A673 (cell line): ENCODE data around the gene CUL1. TPM values are rescaled to one million over a fixed set of nuclear protein-coding genes. Genes with fewer than 3 reads are reported as not detected.

Source experiments
- BruUV-seq: library from RNA; stranded (reverse); fragments of 400-500 nt; replicated peaks from 2 replicates; lab custom pipeline; 2021; lab: Mats Ljungman, UMichigan
- CTCF ChIA-PET: fragments of 300-600 bp; sonication (Branson Sonifier 250); formaldehyde crosslinking; loops from one replicate; lab custom pipeline; 2022; ENCODE audit warnings: antibody characterized with exemption; lab: Charles Lee
- POLR2A ChIA-PET: fragments of 300-600 bp; sonication (Branson Sonifier 250); formaldehyde crosslinking; loops from one replicate; lab custom pipeline; 2022; ENCODE audit warnings: antibody characterized with exemption; ENCODE audit not compliant: low non-redundant PET; lab: Charles Lee
- DNase-seq: peaks from one replicate; pipeline ENCODE4 v3.0.0-alpha.2; 2015; ENCODE audit warnings: low spot score
- H3K27ac ChIP-seq: fragments of 200-600 bp; sonication (generic); 2 replicates; pipeline ENCODE4 v1.5.1; 2016; ENCODE audit warnings: mixed run types, low read depth, mild to moderate bottlenecking, mixed read lengths, antibody characterized with exemption, low read length; ENCODE audit not compliant: poor library complexity, severe bottlenecking
- H3K27me3 ChIP-seq: fragments of 200-600 bp; sonication (generic); replicated peaks from 2 replicates; pipeline ENCODE4 v1.6.1; 2017; ENCODE audit warnings: mixed run types, low read depth, mild to moderate bottlenecking, mixed read lengths, antibody characterized with exemption, low read length; ENCODE audit not compliant: insufficient read depth, poor library complexity
- H3K36me3 ChIP-seq: fragments of 200-600 bp; sonication (generic); 2 replicates; pipeline ENCODE4 v1.6.1; 2016; ENCODE audit warnings: mixed run types, mild to moderate bottlenecking, mixed read lengths, antibody characterized with exemption, low read length; ENCODE audit not compliant: insufficient read depth, poor library complexity, severe bottlenecking
- H3K4me1 ChIP-seq: fragments of 200-600 bp; sonication (generic); 2 replicates; pipeline ENCODE4 v1.6.1; 2017; ENCODE audit warnings: mixed run types, mild to moderate bottlenecking, mixed read lengths, antibody characterized with exemption, low read length; ENCODE audit not compliant: insufficient read depth, poor library complexity, severe bottlenecking
- H3K4me3 ChIP-seq: fragments of 200-600 bp; sonication (generic); 2 replicates; pipeline ENCODE4 v1.5.1; 2016; ENCODE audit warnings: low read depth, mixed run types, mild to moderate bottlenecking, mixed read lengths, low read length; ENCODE audit not compliant: poor library complexity, severe bottlenecking
- H3K9me3 ChIP-seq: fragments of 200-600 bp; sonication (generic); 2 replicates; pipeline ENCODE4 v1.6.1; 2016; ENCODE audit warnings: mixed run types, low read depth, mild to moderate bottlenecking, mixed read lengths, antibody characterized with exemption, low read length; ENCODE audit not compliant: poor library complexity, severe bottlenecking
- EZH2 ChIP-seq: fragments of 200-600 bp; sonication (generic); IDR thresholded peaks from 2 replicates; pipeline ENCODE4 v1.6.1; 2017; ENCODE audit warnings: borderline replicate concordance, low read depth, mild to moderate bottlenecking, mixed read lengths, antibody characterized with exemption, low read length; ENCODE audit not compliant: poor library complexity, severe bottlenecking
- intact Hi-C: fragments of 100-400 bp; cut with micrococcal nuclease; formaldehyde crosslinking; loops from one replicate; pipeline ENCODE4 v1.10.0; 2022; ENCODE audit not compliant: unreplicated experiment
- total RNA-seq: library from RNA; stranded (reverse); gene quantifications from 2 replicates; pipeline ENCODE4 v1.2.3, GENCODE V29; 2021
- TF ChIP-seq, protein P1 (sequence below): fragments of 300-800, 200-600 bp; sonication (generic); conservative IDR thresholded peaks from 2 replicates; pipeline ENCODE4 v1.5.1; 2017; ENCODE audit warnings: low read depth, mild to moderate bottlenecking, antibody characterized with exemption, low read length, moderate library complexity, mixed read lengths

CUL1 gene
- total RNA-seq, 1 experiment from 2014 or later, result 75.5 TPM

DNA sequence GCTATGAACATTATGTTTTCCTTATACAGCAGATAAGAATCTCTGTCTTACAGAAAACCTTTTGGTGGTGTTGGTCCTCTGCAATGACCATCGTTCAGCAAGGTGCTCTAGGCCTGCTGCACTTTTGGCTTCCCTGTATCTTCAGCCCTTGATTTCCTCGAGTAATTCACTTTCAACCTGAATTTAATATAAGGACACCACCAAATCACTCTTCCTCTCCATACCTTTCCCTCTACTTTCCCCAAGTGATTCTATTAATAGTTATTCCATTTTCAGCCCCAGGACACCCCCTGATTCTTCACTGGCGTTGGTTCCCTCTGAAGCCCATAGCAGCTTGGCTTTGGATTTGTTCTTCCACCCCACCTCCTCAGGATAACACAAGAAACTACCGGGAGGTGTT is 113.2 kb downstream of the CUL1 start:
- no peak for DNase-seq
- no TSS peak for BruUV-seq
- no peak overlapping the region for H3K27ac ChIP-seq
- POLR2A ChIA-PET, result no interaction called here
- H3K36me3 ChIP-seq, result peaks cover 100% of the 10 kb centered on the region
- TF ChIP-seq EZH2, result no peak
- TF ChIP-seq, protein P1, sequence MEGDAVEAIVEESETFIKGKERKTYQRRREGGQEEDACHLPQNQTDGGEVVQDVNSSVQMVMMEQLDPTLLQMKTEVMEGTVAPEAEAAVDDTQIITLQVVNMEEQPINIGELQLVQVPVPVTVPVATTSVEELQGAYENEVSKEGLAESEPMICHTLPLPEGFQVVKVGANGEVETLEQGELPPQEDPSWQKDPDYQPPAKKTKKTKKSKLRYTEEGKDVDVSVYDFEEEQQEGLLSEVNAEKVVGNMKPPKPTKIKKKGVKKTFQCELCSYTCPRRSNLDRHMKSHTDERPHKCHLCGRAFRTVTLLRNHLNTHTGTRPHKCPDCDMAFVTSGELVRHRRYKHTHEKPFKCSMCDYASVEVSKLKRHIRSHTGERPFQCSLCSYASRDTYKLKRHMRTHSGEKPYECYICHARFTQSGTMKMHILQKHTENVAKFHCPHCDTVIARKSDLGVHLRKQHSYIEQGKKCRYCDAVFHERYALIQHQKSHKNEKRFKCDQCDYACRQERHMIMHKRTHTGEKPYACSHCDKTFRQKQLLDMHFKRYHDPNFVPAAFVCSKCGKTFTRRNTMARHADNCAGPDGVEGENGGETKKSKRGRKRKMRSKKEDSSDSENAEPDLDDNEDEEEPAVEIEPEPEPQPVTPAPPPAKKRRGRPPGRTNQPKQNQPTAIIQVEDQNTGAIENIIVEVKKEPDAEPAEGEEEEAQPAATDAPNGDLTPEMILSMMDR, result no peak
- H3K4me1 ChIP-seq, result no peaks in the 10 kb centered on the region
- no peaks in the 10 kb centered on the region for H3K27me3 ChIP-seq
- CTCF ChIA-PET, result no interaction called here
- intact Hi-C loops, result no loop called here
- H3K9me3 ChIP-seq, result no peaks in the 10 kb centered on the region
- H3K4me3 ChIP-seq, result no peak overlapping the region

DNA sequence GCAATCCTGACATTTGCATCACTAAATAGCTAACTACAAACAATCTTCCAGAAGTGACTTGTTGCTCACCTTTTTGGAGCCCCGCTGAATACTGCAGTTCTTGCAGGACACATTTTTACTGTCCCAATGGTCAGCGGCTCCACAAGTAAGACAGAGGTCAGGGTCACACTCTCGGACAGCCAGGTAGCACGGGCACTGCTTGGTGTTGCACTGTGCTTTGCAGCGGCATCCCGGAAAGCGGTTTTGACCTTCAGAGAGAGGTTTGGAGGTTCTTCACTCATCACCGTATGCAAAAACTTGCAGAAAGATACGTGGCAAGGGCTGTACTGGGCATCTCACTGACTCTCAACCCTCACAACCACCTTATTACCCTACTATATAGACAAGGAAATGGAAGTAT is 115.2 kb downstream of the CUL1 start:
- CTCF ChIA-PET, result no interaction called here

DNA sequence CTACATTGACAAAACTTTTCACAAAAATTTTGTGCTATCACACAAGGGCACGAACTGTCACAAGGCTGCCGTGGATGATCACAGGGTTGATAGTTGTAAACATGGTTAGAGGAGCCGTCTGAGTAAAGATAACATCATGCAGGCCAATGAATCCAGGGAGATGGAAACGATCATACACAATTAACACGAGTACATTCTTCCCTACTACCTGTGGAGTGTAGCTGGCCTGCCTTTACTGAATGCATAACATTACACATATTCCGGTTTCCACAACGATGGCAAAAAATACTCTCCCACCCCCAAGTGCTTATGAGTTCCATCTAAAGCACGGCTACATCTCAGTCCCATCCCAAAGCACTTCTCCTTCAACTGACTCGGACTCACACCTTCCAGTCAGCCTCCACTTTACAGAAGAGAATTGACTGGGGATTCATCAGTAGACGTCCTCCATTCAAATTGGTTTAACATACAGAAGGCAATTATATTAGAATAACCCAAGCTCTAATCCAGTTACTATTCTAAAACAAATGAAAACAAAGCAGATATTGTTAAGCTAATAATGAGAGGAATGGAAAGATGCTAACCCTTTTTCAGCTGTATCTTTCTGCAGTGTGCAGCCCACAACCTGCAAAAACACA is 116.3 kb downstream of the CUL1 start:
- ChIA-PET CTCF (no interaction called here), POLR2A (no interaction called here)
- no peaks in the 10 kb centered on the region for H3K27me3 ChIP-seq
- no TSS peak for BruUV-seq
- intact Hi-C loops, result no loop called here
- no peak overlapping the region for H3K4me3 ChIP-seq
- peaks cover 2% of the 10 kb centered on the region for H3K4me1 ChIP-seq
- no peak for DNase-seq
- no peak overlapping the region for H3K27ac ChIP-seq
- H3K36me3 ChIP-seq, result peaks cover 100% of the 10 kb centered on the region
- no peaks in the 10 kb centered on the region for H3K9me3 ChIP-seq
- TF ChIP-seq EZH2, result no peak
- TF ChIP-seq, protein P1, result no peak

More for the DNA sequence above, 115.2 kb downstream of the CUL1 start:
- Histone ChIP-seq H3K27me3 (no peaks in the 10 kb centered on the region), H3K27ac (no peak overlapping the region), H3K4me1 (no peaks in the 10 kb centered on the region), H3K36me3 (peaks cover 100% of the 10 kb centered on the region), H3K4me3 (no peak overlapping the region), H3K9me3 (no peaks in the 10 kb centered on the region)
- no peak for DNase-seq
- TF ChIP-seq EZH2, result no peak
- TF ChIP-seq, protein P1, result no peak
- intact Hi-C loops, result no loop called here
- BruUV-seq, result no TSS peak
- POLR2A ChIA-PET, result no interaction called here
